Epidermal melanocyte (primary cell): ENCODE data around the gene MGAT1.
"Not testable (repeated sequence)": the region's sequence is repeated elsewhere in the genome, so short reads cannot be mapped to it uniquely, and the experiment has no call there.

ENCODE experiments used
- DNase-seq: peaks from one replicate; pipeline ENCODE4 v3.0.0; 2011; ENCODE audit warnings: low spot score; ENCODE audit not compliant: insufficient read length

Gene MGAT1

DNA sequence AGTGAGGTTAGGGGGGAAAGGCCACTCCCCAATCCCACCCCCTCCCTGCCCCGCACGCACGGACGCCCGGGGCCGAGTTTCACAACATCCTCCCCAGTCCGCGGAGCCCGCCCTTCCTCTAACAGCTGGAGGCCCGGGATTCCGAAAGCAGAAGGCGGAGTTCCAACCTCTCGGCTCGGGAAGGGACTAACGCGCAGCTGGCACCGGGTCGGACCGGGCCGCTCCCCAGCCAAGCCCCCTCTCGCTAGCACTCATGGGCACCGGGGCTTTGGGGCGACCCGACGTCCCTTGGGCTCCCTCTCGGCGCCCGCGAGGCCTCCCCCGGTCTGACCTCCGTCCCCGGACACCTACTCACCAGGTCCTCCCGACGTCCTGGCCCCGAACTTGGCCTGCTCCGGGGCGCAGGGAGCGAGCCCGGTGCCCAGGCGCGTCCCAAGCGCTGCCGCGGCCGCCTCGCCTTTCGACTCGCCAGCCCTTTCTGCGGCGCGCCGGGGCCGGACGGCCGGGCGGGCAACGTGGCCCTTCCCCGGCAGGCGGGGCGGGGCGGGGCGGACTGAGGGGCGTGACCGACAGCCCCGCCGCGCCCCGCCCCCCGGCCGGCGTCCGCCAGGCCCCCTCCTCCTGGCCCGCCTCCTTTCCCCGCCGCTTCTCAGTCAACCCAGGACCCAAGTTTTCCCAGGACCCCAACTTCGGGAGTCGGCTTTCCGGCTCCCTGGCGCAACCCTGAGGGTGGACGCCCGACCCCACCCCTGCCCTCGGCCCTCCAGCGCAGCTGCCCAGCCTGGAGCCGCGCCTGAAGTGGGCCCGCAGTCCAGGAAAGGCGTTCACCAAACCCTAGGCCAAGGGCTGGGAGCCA is at the start of gene MGAT1:
Gene MGAT1, minus strand, starts transcription at position 482 of the 856 bp plus-strand sequence. CDS start 9,835 bp downstream, outside the sequence.
- peak; percentile 80 for DNase-seq

DNA sequence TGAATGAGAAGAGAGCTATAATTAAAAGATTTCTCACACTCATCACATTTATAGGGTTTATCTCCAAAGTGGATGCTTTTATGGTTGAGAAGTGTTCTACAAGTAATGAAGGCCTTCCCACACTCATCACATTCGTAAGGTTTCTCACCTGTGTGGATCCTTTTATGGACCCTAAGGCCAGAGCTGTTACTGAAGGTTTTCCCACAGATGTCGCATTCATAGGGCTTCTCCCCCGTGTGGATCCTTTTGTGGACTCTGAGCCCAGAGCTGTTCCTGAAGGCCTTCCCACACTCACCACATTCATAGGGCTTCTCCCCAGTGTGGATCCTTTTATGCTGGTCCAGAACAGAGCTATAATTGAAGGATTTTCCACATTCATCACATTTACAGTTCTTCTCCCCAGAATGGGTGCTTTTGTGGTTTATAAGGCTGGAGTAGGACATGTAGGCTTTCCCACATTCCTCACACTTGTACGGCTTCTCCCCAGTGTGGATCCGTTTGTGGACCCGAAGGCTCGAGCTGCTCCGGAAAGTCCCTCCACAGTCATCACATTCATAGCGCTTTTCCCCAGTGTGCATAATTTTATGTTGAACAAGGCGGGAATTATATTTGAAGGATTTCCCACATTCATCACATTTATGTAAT is 48.0 kb upstream of the MGAT1 start:
- DNase-seq = no peak

DNA sequence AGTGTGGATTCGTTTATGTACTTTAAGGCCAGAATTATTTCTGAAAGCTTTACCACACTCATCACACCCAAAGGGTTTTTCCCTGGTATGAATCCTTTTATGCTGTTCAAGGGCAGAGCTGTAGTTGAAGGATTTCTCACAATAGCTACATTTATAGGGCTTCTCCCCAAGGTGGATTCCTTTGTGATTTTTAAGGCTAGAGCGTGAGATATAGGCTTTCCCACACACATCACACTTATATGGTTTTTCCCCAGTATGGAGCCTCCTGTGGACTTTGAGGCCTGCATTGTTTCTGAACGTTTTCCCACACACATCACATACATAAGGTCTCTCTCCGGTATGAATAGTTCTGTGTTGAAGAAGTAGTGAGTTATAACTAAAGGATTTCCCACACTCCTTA is 47.2 kb upstream of the MGAT1 start:
- no peak for DNase-seq

DNA sequence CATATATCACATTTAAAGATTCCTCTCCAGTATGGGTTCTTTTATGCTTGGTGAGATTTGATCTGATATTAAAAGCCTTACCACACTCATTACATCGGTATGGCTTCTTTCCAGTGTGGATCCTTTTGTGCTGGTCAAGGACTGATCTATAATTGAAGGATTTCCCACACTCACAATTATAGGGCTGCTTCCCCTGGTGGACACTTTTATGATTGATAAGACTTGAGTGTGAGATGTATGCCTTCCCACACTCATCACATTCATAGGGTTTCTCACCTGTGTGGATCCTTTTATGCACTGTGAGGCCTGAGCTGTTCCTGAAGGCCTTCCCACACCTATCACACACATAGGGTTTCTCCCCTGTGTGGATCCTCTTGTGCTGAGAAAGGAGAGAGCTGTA is 46.3 kb upstream of the MGAT1 start:
- DNase-seq = no peak

DNA sequence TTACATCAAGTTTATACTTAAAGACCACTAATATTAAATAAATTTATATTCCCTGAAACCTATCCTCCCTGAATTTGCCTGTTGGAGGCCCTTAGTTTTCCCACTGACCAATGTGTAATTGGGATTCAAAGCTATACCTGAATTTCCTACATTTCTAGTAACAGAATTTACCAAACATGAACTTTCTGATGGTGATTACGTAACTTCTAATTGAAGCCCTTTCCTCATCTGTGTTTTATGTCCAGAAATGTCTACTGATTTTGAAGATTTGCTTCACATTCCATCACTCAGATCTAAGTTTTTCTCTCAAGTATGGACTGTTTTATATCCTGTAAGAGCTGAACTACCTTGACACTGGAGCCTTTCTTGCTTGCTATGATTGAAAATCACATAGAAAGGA is 45.7 kb upstream of the MGAT1 start:
- DNase-seq = no peak

DNA sequence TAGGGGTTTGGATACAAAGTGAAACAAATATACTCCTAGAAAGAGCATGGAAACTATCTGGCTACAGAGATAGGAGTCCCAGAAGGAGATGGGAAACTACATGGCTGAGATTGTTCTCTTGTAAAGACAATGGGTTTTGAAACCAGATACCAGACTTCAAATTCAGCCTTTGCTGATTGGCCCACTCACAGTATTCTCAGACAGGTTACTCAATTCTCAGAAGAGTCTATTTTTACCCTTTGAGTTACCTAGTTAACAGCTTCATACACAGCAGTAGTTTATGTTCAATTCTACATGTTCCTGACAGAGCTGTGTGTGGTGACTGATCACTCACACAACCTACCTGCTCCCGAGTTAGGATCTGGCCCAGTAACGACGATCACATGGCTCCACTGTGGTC is 44.4 kb upstream of the MGAT1 start:
- no peak for DNase-seq

DNA sequence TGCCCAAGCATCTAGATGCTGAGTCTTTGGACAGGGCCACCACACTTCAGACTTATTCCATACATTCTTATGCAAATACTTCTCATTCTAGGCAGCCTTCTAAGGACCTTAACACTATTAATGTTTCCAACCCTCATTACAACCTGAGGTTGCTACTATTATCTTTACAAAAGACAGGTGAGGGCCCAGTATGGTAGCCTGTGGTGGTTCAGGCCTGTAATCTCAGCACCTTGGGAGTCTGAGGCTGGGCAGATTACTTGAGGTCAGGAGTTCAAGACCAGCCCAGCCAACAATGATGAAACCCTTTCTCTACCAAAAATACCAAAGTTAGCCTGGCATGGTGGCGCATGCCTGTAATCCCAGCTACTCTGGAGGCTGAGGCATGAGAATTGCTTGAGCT is 42.3 kb upstream of the MGAT1 start:
- DNase-seq = no peak

DNA sequence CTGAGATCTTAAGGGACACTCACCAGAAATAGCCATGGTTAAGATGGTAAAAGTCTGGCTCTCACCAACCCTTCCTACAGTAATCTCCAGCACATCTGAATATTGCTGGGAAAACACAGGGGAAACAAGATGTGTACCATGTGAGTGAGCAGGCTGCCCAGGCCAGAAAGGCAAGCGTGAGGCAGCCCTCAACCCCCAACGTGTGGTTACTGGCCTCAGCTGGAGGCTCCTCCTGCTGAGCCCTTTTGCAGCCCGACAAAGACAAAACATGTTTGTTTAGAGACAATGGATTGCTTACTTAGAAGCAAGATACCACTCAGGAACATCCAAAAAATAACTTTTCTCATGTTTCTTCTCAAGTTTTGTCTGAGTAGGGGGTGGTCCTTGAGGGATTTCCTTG is 41.8 kb upstream of the MGAT1 start:
- no peak for DNase-seq

DNA sequence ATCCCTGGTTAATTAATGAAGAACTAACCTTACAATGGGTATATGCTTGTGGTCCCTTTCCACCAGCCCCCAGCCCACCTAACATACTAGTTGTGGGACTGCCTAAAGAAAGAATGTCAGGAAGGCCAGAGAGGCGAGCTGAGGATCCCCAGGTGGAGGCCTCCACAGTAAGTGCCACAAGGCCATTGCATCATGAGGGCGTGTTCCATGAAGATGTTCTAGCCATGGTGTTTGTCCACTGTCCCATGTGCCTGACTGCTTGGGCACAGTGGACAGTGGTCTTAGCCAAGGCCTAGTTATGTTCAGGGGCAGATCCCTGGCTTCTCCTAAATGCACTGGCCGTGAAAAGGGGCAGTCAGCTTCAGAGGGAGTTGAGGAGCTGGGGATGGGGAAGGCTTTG is 37.3 kb upstream of the MGAT1 start:
- DNase-seq = no peak

DNA sequence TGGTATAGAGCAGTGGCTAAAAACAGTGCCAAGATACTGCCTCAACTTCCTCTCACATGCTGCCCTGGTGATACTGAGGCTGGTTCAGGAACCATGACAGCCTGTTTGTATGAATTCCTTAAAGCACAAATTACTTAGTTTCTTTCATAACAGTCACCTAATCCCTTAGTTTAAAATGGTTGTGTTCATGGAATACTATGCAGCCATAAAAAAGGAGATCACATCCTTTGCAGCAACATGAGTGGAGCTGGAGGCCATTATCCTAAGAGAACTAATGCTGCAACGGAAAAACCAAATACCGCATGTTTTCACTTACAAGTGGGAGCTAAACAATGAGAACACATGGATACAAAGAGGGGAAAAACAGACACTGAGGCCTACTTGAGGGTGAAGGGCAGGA is 36.6 kb upstream of the MGAT1 start:
- no peak for DNase-seq

DNA sequence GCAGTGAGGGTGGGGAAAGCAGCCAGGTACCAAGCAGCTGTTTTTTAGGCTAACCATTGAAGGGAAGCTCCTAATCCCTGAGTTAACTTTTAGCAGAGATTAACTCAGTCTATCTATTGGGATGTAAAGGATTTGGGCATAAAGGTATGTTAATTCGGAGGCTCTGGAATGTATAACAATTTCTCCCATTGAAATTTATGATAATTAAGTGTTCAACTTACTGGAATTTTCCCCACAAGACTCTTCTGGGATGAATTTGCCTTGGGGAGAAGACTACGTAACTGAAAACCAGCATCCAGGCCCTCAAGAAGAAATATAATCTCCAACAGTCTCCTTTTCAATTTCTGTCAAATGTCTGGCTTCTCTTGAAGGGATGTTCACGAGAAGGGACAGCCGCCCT is 34.9 kb upstream of the MGAT1 start:
- no peak for DNase-seq

DNA sequence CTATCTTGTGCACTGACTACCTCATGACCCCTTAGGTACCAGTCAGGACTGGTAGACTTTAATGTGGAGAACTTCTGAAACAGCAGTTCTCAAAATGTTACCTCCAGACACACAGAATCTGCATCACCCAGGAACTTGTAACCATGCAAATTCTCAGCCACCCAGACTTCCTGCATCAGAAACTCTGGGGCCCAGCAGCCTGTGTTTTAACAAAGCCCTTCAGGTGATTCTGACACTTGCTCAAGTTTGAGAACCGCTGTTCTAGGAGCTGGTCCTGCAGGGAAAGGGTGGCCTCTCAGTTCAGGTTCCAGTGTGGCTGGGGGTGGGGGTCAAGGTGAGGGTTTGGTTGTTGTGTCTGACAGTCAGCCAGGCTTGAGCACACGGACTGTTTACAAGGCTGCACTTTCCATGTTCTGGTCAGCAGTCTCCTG is 30.0 kb upstream of the MGAT1 start:
- DNase-seq = no peak

DNA sequence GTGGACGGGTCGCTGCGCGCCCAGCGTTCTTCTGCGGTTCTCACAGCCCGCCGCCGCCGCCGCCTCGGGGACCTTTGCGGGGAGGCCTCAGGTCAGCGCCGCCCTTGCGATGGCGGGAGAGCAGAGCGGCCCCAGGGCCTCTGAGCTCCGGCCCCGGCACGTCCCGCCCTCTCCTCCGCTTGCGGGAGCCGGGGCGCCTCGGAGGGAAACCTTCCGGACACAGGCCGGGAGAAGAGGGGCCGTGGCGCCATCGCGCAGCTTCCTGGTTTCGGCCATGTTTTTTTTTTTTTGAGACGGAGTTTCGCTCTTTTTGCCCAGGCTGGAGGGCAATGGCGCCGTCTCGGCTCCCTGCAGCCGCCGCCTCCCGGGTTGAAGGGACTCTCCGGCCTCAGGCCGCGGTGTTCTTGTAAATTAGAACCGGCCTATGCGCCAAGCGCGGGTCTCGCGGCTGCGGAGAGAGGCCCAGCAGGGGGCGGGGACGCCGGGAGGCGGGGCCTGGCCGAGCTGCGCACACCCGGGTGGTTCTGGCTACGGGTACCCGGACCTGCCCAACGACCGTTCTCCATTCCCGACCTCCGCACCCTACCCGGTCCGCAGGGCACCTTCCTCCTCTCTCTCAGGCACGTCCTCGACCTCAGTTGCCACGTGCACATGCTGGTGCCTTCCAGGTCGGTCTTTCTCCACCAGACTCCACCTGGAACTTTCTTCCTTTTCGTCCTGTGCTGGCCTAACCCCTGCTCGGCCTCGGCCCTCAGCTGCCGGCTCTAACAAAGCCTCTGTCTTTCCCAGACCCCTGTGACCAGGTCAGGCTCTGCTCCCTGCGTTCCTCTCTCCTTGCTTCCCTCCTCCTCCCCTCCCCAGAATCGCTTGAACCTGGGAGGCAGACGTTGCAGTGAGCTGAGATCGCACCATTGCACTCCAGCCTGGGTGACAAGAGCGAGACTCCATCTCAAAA is 28.8 kb upstream of the MGAT1 start:
- peak; percentile 70 for DNase-seq

DNA sequence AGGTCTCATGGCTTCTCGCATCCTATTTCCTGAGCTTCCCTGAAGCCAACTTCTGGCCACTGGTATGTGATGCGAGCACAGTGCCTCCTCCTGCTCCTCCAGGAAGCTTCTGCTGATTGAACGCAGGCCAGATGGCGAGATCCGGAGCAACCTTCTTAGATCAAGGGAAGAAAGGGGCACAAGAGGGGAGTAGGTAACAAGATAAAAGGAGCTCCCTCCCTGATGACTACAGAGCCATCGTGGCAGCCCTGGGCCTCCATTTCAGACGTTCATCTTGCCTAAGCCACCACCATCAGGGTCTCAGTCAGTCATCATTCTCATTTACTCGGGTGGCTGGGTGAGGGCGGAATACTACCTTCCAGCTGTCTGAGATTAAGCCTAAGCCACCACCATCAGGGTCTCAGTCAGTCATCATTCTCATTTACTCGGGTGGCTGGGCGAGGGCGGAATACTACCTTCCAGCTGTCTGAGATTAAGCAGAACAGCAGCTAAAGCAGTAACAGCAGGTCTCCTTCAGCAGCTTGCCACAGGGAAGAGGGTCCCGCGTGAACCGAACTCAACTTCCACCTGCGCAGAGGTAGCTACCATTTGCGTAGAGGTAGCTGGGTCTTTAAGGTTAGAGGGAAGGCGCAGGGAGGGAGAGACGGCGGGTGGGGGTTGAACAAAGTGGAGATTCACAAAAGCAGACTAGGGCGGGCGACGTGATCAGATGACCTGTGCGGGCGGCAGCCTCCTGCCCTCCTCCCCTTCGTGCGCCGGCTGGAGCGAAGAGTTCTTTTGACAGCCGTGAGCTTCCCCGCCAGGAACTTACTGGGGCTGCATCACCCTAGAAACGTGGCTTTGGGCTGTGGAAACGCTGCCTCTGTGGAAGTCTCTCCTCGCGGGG is 27.9 kb upstream of the MGAT1 start:
- peak; percentile 33 for DNase-seq

DNA sequence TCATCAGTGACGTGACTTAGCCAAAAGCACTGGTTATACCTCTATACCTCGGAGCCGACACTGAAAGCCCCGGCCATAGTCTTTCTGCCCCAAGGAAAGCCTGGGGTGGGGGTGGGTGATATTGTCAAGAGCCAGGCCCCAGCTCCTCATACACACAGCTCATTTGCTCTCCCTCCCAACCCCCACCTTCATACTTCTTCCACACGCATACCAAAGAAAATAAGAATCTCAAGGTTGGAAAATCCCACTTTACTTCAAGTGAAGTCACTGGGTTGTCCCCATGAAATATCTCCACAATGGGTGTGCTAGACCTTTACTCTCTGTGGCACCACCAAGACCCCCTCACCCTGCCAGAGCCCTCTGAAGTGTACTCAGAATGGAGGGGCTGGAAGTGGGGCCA is 27.1 kb upstream of the MGAT1 start:
- DNase-seq = no peak

DNA sequence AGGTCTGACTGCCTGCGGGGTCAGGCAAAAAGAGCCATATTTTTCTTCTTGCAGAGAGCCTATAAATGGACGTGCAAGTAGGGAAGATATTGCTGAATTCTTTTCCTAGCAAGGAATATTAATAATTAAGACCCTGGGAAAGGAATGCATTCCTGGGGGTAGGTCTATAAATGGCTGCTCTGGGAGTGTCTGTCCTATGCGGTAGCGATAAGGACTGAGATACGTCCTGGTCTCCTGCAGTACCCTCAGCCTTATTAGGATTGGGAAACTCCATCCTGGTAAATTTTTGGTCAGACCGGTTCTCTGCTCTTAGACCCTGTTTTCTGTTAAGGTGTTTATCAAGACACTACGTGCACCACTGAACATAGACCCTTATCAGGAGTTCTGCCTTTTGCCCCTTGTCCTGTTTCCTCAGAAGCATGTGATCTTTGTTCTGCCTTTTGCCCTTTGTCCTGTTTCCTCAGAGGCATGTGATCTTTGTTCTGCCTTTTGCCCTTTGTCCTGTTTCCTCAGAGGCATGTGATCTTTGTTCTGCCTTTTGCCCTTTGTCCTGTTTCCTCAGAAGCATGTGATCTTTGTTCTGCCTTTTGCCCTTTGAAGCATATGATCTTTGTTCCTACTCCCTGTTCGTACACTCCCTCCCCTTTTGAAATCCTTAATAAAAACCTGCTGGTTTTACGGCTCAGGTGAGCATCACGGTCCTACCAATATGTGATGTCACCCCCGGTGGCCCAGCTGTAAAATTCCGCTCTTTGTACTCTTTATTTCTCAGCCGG is 26.3 kb upstream of the MGAT1 start:
- DNase-seq = not testable (repeated sequence)

DNA sequence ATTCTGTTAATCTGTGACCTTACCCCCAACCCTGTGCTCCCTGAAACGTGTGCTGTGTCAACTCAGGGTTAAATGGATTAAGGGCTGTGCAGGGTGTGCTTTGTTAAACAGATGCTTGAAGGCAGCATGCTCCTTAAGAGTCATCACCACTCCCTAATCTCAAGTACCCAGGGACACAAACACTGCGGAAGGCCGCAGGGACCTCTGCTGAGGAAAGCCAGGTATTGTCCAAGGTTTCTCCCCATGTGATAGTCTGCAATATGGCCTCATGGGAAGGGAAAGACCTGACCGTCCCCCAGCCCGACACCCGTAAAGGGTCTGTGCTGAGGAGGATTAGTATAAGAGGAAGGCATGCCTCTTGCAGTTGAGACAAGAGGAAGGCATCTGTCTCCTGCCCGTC is 24.8 kb upstream of the MGAT1 start:
- DNase-seq = not testable (repeated sequence)

DNA sequence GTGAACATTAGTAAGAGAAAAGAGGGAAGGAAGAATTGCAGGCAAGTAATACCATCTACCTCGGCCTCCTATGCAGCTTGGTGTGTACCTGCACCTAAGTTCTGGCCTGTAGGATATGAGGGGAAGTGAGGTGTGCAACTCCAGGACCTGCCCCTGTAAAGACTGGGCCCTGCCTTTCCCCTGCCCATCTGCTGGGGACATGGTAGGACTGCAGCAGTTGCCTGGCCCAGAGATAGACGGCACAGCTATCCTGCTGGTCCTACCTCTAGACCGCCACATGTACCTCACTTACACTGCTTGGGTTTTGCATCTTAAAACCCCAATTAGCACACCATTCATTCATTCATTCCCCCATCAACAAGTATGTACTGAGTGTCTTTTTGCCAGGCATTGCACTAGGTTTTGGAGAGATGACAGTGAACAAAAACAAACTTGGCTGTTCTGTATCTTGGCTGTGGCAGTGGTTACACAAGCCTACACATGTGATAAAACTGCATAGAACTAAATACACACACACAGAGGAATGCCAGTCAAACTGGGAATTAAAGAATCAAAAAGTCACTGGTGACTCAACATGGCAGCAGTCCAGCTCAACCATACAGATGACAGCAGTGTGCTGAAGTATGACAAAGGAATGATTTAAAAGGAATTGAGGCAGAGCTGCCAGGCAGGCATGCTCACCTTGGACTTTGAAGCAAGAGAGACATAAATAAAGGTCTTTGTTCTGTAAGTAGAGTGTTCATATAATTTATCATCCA is 23.3 kb upstream of the MGAT1 start:
- DNase-seq = no peak
